ENCODE data around the gene TCF4. TPM values are rescaled to one million over a fixed set of nuclear protein-coding genes. Genes with fewer than 3 reads are reported as not detected.

The TCF4 gene
- total and polyA plus RNA-seq, 2 of the 13 experiments (the other 11 are each of a cell fraction or from before 2014, with no cell fraction given): not detected

GRCh38 chr18:55452123-55452611 is 135.8 kb downstream of the TCF4 start:
- ATAC-seq (no peak), DNase-seq (ENCODE audit: low spot score) (no peak), FAIRE-seq (no peak)
- TF ChIP-seq ZNF20 (CRISPR knock-in tag; IDR thresholded peaks at IDR 0.05): no peak
- no peak for TF ChIP-seq MYNN (CRISPR knock-in tag; IDR thresholded peaks at IDR 0.05; ENCODE audit: low read depth)
- TF ChIP-seq ATF5 (CRISPR knock-in tag; IDR thresholded peaks at IDR 0.05; ENCODE audit: low read depth): no peak
- no peak for TF ChIP-seq ZZZ3 (CRISPR knock-in tag; IDR thresholded peaks at IDR 0.05; ENCODE audit: borderline replicate concordance)
- no peak for TF ChIP-seq RARG (CRISPR knock-in tag; IDR thresholded peaks at IDR 0.05; ENCODE audit: low read depth)
- no peak for TF ChIP-seq ZNF746 (CRISPR knock-in tag; IDR thresholded peaks at IDR 0.05)
- TF ChIP-seq ETV6 (CRISPR knock-in tag; conservative IDR thresholded peaks at IDR 0.05): no peak
- no peak for TF ChIP-seq ZNF547 (CRISPR knock-in tag; IDR thresholded peaks at IDR 0.05)
- no peak for TF ChIP-seq JDP2 (CRISPR knock-in tag; IDR thresholded peaks at IDR 0.05; ENCODE audit: borderline replicate concordance)
- no peak for TF ChIP-seq RBAK (CRISPR knock-in tag; IDR thresholded peaks at IDR 0.05)
- Histone ChIP-seq H3K27ac (ENCODE audit: extremely low read length, insufficient read depth, low read length) (no peak overlapping the region), H4K20me1 (ENCODE audit: insufficient read depth, low read length) (no peaks in the 10 kb centered on the region), H3K4me3 (replicated peaks in 1 of 3; ENCODE audit: insufficient read depth in 1 of 3, low read depth in 2 of 3, low read length in 3 of 3) (no peak overlapping the region), H2AFZ (ENCODE audit: low read length) (no peak overlapping the region), H3K9ac (ENCODE audit: insufficient read depth, low read depth, low read length) (no peak overlapping the region), H3K4me1 (ENCODE audit: insufficient read depth, low read length) (no peaks in the 10 kb centered on the region), H3K79me2 (ENCODE audit: insufficient read depth, low read length) (no peaks in the 10 kb centered on the region), H3K4me2 (ENCODE audit: low read depth, low read length) (no peak overlapping the region), H3K9me3 (ENCODE audit: low read length) (no peaks in the 10 kb centered on the region), H3K36me3 (replicated peaks in 1 of 2; ENCODE audit: control insufficient read depth in 1 of 2, insufficient read depth in 2 of 2, low read length in 2 of 2) (no peaks in the 10 kb centered on the region), H3K27me3 (ENCODE audit: control insufficient read depth in 1 of 2, insufficient read depth in 2 of 2, low read length in 2 of 2) (no peaks in the 10 kb centered on the region)
- WGBS (ENCODE audit: low lambda C conversion rate): no CpG with 5 or more reads among the region's 1 CpG
- ChIA-PET CTCF (ENCODE audit: low intra/inter-chr PET ratio, low total read pairs) (no interaction called here), POLR2A (no interaction called here)
- intact Hi-C loops (cut with micrococcal nuclease; ENCODE audit: unreplicated experiment): no loop called here
- no TSS peak for BruUV-seq (replicated peaks)
- in situ Hi-C loops (cut with HindIII; ENCODE audit: extremely low pct_ligation_motif_present, low pct_unique_long_range_greater_than_20kb): no loop called here

All from HepG2 (cell line).